Measurements from ENCODE around the gene CD163L1.

The CD163L1 gene
- total RNA-seq = 0 to 0.09 (median 0) reads per million in 3 donors

- no peak within 1 kb of the TSS for H3K4me3 ChIP-seq (ENCODE audit: insufficient read depth, low read depth, low read length, poor library complexity, severe bottlenecking)
- no peak within 1 kb of the TSS for H3K27ac ChIP-seq (ENCODE audit: insufficient read depth, low read length, poor library complexity, severe bottlenecking)
- no peaks in the 10 kb centered on the region for H3K27me3 ChIP-seq (replicated peaks; ENCODE audit: control insufficient read depth, insufficient read depth, low read length, poor library complexity, severe bottlenecking)
- no peaks in the 10 kb centered on the region for H3K4me1 ChIP-seq (ENCODE audit: control insufficient read depth, insufficient read depth, low read length, poor library complexity, severe bottlenecking)
- no peak for DNase-seq
- H3K9me3 ChIP-seq (ENCODE audit: control insufficient read depth, low read length) = no peaks in the 10 kb centered on the region
- no peaks in the 10 kb centered on the region for H3K36me3 ChIP-seq (ENCODE audit: control insufficient read depth, insufficient read depth, low read length)
Measured at GRCh38 chr12:7444076-7444475, at the start of gene CD163L1. Gene CD163L1, minus strand, starts transcription at chr12:7444153. Its CDS starts 26 bp downstream, at chr12:7444127.

- Histone ChIP-seq H3K27me3 (replicated peaks; ENCODE audit: control insufficient read depth, insufficient read depth, low read length, poor library complexity, severe bottlenecking) (no peaks in the 10 kb centered on the region), H3K9me3 (ENCODE audit: control insufficient read depth, low read length) (no peaks in the 10 kb centered on the region), H3K4me1 (ENCODE audit: control insufficient read depth, insufficient read depth, low read length, poor library complexity, severe bottlenecking) (no peaks in the 10 kb centered on the region), H3K36me3 (ENCODE audit: control insufficient read depth, insufficient read depth, low read length) (no peaks in the 10 kb centered on the region), H3K27ac (ENCODE audit: insufficient read depth, low read length, poor library complexity, severe bottlenecking) (no peak overlapping the region), H3K4me3 (ENCODE audit: insufficient read depth, low read depth, low read length, poor library complexity, severe bottlenecking) (no peak overlapping the region)
- DNase-seq = no peak
Measured at GRCh38 chr12:7493006-7493405, 49.1 kb upstream of the CD163L1 start.

- H3K4me1 ChIP-seq (ENCODE audit: control insufficient read depth, insufficient read depth, low read length, poor library complexity, severe bottlenecking) = no peaks in the 10 kb centered on the region
- H3K4me3 ChIP-seq (ENCODE audit: insufficient read depth, low read depth, low read length, poor library complexity, severe bottlenecking) = no peak overlapping the region
- no peaks in the 10 kb centered on the region for H3K9me3 ChIP-seq (ENCODE audit: control insufficient read depth, low read length)
- no peaks in the 10 kb centered on the region for H3K36me3 ChIP-seq (ENCODE audit: control insufficient read depth, insufficient read depth, low read length)
- no peaks in the 10 kb centered on the region for H3K27me3 ChIP-seq (replicated peaks; ENCODE audit: control insufficient read depth, insufficient read depth, low read length, poor library complexity, severe bottlenecking)
- no peak overlapping the region for H3K27ac ChIP-seq (ENCODE audit: insufficient read depth, low read length, poor library complexity, severe bottlenecking)
- DNase-seq = no peak
Measured at GRCh38 chr12:7486512-7486911, 42.6 kb upstream of the CD163L1 start.

- Histone ChIP-seq H3K36me3 (ENCODE audit: control insufficient read depth, insufficient read depth, low read length) (no peaks in the 10 kb centered on the region), H3K27ac (ENCODE audit: insufficient read depth, low read length, poor library complexity, severe bottlenecking) (no peak overlapping the region), H3K27me3 (replicated peaks; ENCODE audit: control insufficient read depth, insufficient read depth, low read length, poor library complexity, severe bottlenecking) (no peaks in the 10 kb centered on the region), H3K4me3 (ENCODE audit: insufficient read depth, low read depth, low read length, poor library complexity, severe bottlenecking) (no peak overlapping the region), H3K9me3 (ENCODE audit: control insufficient read depth, low read length) (no peaks in the 10 kb centered on the region), H3K4me1 (ENCODE audit: control insufficient read depth, insufficient read depth, low read length, poor library complexity, severe bottlenecking) (no peaks in the 10 kb centered on the region)
- DNase-seq = no peak
Measured at GRCh38 chr12:7485095-7485494, 41.1 kb upstream of the CD163L1 start.

GRCh38 chr12:7483343-7483742, 39.4 kb upstream of the CD163L1 start:
- Histone ChIP-seq H3K27me3 (replicated peaks; ENCODE audit: control insufficient read depth, insufficient read depth, low read length, poor library complexity, severe bottlenecking) (no peaks in the 10 kb centered on the region), H3K4me3 (ENCODE audit: insufficient read depth, low read depth, low read length, poor library complexity, severe bottlenecking) (no peak overlapping the region)

GRCh38 chr12:7479771-7480170, 35.8 kb upstream of the CD163L1 start:
- no peak overlapping the region for H3K27ac ChIP-seq (ENCODE audit: insufficient read depth, low read length, poor library complexity, severe bottlenecking)
- no peak overlapping the region for H3K4me3 ChIP-seq (ENCODE audit: insufficient read depth, low read depth, low read length, poor library complexity, severe bottlenecking)
- H3K4me1 ChIP-seq (ENCODE audit: control insufficient read depth, insufficient read depth, low read length, poor library complexity, severe bottlenecking) = no peaks in the 10 kb centered on the region
- no peak for DNase-seq
- H3K27me3 ChIP-seq (replicated peaks; ENCODE audit: control insufficient read depth, insufficient read depth, low read length, poor library complexity, severe bottlenecking) = no peaks in the 10 kb centered on the region
- H3K36me3 ChIP-seq (ENCODE audit: control insufficient read depth, insufficient read depth, low read length) = no peaks in the 10 kb centered on the region
- H3K9me3 ChIP-seq (ENCODE audit: control insufficient read depth, low read length) = no peaks in the 10 kb centered on the region

More at GRCh38 chr12:7483343-7483742, 39.4 kb upstream of the CD163L1 start:
- no peaks in the 10 kb centered on the region for H3K9me3 ChIP-seq (ENCODE audit: control insufficient read depth, low read length)
- no peaks in the 10 kb centered on the region for H3K4me1 ChIP-seq (ENCODE audit: control insufficient read depth, insufficient read depth, low read length, poor library complexity, severe bottlenecking)
- H3K36me3 ChIP-seq (ENCODE audit: control insufficient read depth, insufficient read depth, low read length) = no peaks in the 10 kb centered on the region
- DNase-seq = no peak
- no peak overlapping the region for H3K27ac ChIP-seq (ENCODE audit: insufficient read depth, low read length, poor library complexity, severe bottlenecking)

- Histone ChIP-seq H3K4me3 (ENCODE audit: insufficient read depth, low read depth, low read length, poor library complexity, severe bottlenecking) (no peak overlapping the region), H3K4me1 (ENCODE audit: control insufficient read depth, insufficient read depth, low read length, poor library complexity, severe bottlenecking) (no peaks in the 10 kb centered on the region), H3K9me3 (ENCODE audit: control insufficient read depth, low read length) (no peaks in the 10 kb centered on the region), H3K27me3 (replicated peaks; ENCODE audit: control insufficient read depth, insufficient read depth, low read length, poor library complexity, severe bottlenecking) (no peaks in the 10 kb centered on the region), H3K36me3 (ENCODE audit: control insufficient read depth, insufficient read depth, low read length) (no peaks in the 10 kb centered on the region), H3K27ac (ENCODE audit: insufficient read depth, low read length, poor library complexity, severe bottlenecking) (no peak overlapping the region)
- no peak for DNase-seq
Measured at GRCh38 chr12:7472060-7472459, 28.1 kb upstream of the CD163L1 start.

GRCh38 chr12:7460375-7461259, 16.7 kb upstream of the CD163L1 start:
- Histone ChIP-seq H3K4me1 (ENCODE audit: control insufficient read depth, insufficient read depth, low read length, poor library complexity, severe bottlenecking) (no peaks in the 10 kb centered on the region), H3K27me3 (replicated peaks; ENCODE audit: control insufficient read depth, insufficient read depth, low read length, poor library complexity, severe bottlenecking) (no peaks in the 10 kb centered on the region), H3K36me3 (ENCODE audit: control insufficient read depth, insufficient read depth, low read length) (no peaks in the 10 kb centered on the region), H3K9me3 (ENCODE audit: control insufficient read depth, low read length) (no peaks in the 10 kb centered on the region), H3K4me3 (ENCODE audit: insufficient read depth, low read depth, low read length, poor library complexity, severe bottlenecking) (no peak overlapping the region), H3K27ac (ENCODE audit: insufficient read depth, low read length, poor library complexity, severe bottlenecking) (no peak overlapping the region)
- DNase-seq = peak in 2 of 3 donors; percentile 2 to 14

- no peak overlapping the region for H3K4me3 ChIP-seq (ENCODE audit: insufficient read depth, low read depth, low read length, poor library complexity, severe bottlenecking)
- no peaks in the 10 kb centered on the region for H3K4me1 ChIP-seq (ENCODE audit: control insufficient read depth, insufficient read depth, low read length, poor library complexity, severe bottlenecking)
- DNase-seq = no peak
- no peaks in the 10 kb centered on the region for H3K9me3 ChIP-seq (ENCODE audit: control insufficient read depth, low read length)
- no peaks in the 10 kb centered on the region for H3K27me3 ChIP-seq (replicated peaks; ENCODE audit: control insufficient read depth, insufficient read depth, low read length, poor library complexity, severe bottlenecking)
- no peaks in the 10 kb centered on the region for H3K36me3 ChIP-seq (ENCODE audit: control insufficient read depth, insufficient read depth, low read length)
- H3K27ac ChIP-seq (ENCODE audit: insufficient read depth, low read length, poor library complexity, severe bottlenecking) = no peak overlapping the region
Measured at GRCh38 chr12:7459973-7460372, 16.0 kb upstream of the CD163L1 start.

- no peaks in the 10 kb centered on the region for H3K36me3 ChIP-seq (ENCODE audit: control insufficient read depth, insufficient read depth, low read length)
- H3K4me1 ChIP-seq (ENCODE audit: control insufficient read depth, insufficient read depth, low read length, poor library complexity, severe bottlenecking) = no peaks in the 10 kb centered on the region
- no peaks in the 10 kb centered on the region for H3K27me3 ChIP-seq (replicated peaks; ENCODE audit: control insufficient read depth, insufficient read depth, low read length, poor library complexity, severe bottlenecking)
- H3K4me3 ChIP-seq (ENCODE audit: insufficient read depth, low read depth, low read length, poor library complexity, severe bottlenecking) = no peak overlapping the region
- H3K27ac ChIP-seq (ENCODE audit: insufficient read depth, low read length, poor library complexity, severe bottlenecking) = no peak overlapping the region
- no peak for DNase-seq
- no peaks in the 10 kb centered on the region for H3K9me3 ChIP-seq (ENCODE audit: control insufficient read depth, low read length)
Measured at GRCh38 chr12:7451756-7452155, 7.8 kb upstream of the CD163L1 start.
